ENCODE measurements around the gene GIPC1. TPM values are rescaled to one million over a fixed set of nuclear protein-coding genes. Genes with fewer than 3 reads are reported as not detected.

The GIPC1 gene
- total RNA-seq, 1 experiment from 2014 or later = 103 TPM

DNA sequence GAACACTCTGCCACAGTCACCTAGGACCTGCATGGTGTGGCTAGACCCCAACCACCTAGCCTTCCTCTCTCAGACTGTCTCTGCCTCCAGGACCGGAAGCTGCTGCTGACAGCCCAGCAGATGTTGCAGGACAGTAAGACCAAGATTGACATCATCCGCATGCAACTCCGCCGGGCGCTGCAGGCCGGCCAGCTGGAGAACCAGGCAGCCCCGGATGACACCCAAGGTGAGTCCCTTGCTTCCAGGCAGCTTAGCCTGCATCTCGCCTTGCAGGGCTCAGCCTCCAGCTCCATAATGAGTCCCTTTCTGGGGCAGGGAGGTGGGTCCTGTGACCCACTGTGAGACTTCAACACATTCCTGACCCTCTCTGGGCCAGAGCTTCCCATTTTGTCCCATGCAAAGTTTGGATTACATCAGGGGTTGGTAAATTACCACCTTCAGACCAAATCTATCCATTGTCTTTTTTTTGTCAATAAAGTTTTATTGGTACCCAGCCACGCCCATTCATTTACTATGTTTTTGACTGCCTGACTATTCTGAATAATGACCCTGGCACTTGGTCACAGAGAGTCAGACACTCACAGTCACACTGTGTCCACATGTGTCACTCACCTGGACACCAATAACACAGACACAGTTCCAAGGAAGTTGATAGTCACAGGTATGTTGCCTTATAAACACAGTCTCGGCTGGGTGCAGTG lies 49.4 kb downstream of the GIPC1 start:
- ATAC-seq = no peak
- H3K4me2 ChIP-seq (ENCODE audit: low read length) = no peak overlapping the region
- intact Hi-C loops (cut with micrococcal nuclease) = no loop called here

More for the DNA sequence above, 49.4 kb downstream of the GIPC1 start:
- Histone ChIP-seq H3K9ac (ENCODE audit: low read length) (no peak overlapping the region), H3K4me3 (replicated peaks in 1 of 2; ENCODE audit: low read depth in 1 of 2, low read length in 2 of 2) (no peak overlapping the region), H3K79me2 (ENCODE audit: insufficient read depth, low read length) (no peaks in the 10 kb centered on the region; the same call in 1 of the 2 replicates), H3K9me2 (ENCODE audit: insufficient read depth) (no peaks in the 10 kb centered on the region), H3K27me3 (ENCODE audit: insufficient read depth, low read length) (no peaks in the 10 kb centered on the region), H3K36me3 (ENCODE audit: control insufficient read depth in 1 of 2, insufficient read depth in 2 of 2, low read length in 2 of 2) (peaks cover 37 to 56% of the 10 kb centered on the region in 2 experiments), H3K9me3 (ENCODE audit: control insufficient read depth in 1 of 2, insufficient read depth in 1 of 2, low read depth in 1 of 2, low read length in 2 of 2) (no peaks in the 10 kb centered on the region), H3K27ac (ENCODE audit: low read depth, low read length) (no peak overlapping the region), H4K20me1 (ENCODE audit: insufficient read depth) (no peaks in the 10 kb centered on the region), H3K4me1 (ENCODE audit: control insufficient read depth in 1 of 2, insufficient read depth in 2 of 2, low read length in 2 of 2) (peaks cover 0 to 24% of the 10 kb centered on the region in 2 experiments; a peak in 2 of 4 replicates), H2AFZ (ENCODE audit: low read depth, low read length, poor library complexity, severe bottlenecking) (no peak overlapping the region)
- ChIA-PET RAD21 (ENCODE audit: low non-redundant PET in 1 of 2, low total read pairs in 2 of 2, uncharacterized antibody in 2 of 2, unreplicated experiment in 2 of 2) (no interaction called here), CTCF (no interaction called here), POLR2A (no interaction called here)
- DNase-seq (ENCODE audit: low read depth, low spot score) = no peak
- no peak for TF ChIP-seq ZFX (IDR thresholded peaks at IDR 0.05)
- TF ChIP-seq EGR1 (IDR thresholded peaks at IDR 0.05; ENCODE audit: low read depth) = no peak
- no peak for TF ChIP-seq REST (IDR thresholded peaks at IDR 0.05; ENCODE audit: low read depth)
- no TSS peak for BruUV-seq (replicated peaks)

Data from HCT116 (cell line).